Upper lobe of left lung (tissue), 4 donors: Measurements from ENCODE around the gene SPX.

ENCODE experiments used
- EP300 ChIP-seq, 4 donors: sonication (generic); formaldehyde crosslinking; IDR thresholded peaks; one replicate each; pipeline ENCODE4 v1.5.1; 2017; ENCODE audit warnings: antibody characterized with exemption in 4 of 4, control low read depth in 2 of 4
- POLR2A ChIP-seq, 4 donors: fragments of 450-650 bp; IDR thresholded peaks; one replicate each; pipeline ENCODE4 v1.5.1; 2016 to 2017; ENCODE audit warnings: antibody characterized with exemption in 4 of 4, mild to moderate bottlenecking in 2 of 4
- POLR2AphosphoS5 ChIP-seq, 2 donors: sonication (generic); formaldehyde crosslinking; IDR thresholded peaks; one replicate each; pipeline ENCODE4 v1.5.1; 2017; ENCODE audit warnings: antibody characterized with exemption in 2 of 2
- TF ChIP-seq, protein P1 (sequence below), 6 experiments: fragments of 450-650 bp in 4 of 6; fragments of 200-600 bp in 2 of 6; sonication (generic) in 2 of 6; IDR thresholded peaks; one replicate each; pipeline ENCODE4 v1.5.1; 2016 to 2019; ENCODE audit warnings: antibody characterized with exemption in 6 of 6

DNA sequence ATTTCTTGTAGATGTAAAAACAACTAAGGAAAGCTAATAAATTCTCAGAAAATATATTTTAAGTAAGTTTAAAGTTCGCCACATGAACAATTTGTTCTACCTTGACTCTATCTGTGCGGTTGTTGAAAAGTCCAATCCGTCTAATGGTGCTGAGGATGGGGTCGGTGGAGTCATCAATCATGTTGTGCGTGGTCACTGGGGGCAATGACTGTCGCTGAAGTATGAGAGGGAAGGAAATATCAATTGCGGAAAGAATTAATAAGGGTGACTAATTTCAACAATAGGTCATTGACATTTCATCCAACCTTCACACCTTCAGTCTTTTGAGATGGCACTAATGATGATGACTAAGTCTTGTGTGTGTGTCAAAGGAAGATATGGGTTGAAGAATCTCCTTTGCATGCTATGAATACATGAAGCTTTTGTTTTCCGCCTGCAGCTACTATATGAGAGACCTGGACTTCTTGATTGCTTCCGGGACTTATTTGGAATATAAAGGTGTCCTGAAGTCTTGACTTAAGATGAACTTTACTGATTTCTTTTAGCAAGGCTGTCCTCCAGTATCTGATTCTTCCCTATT is 32.1 kb downstream of the SPX start:
- TF ChIP-seq POLR2AphosphoS5 (IDR thresholded peaks at IDR 0.05): no peak
- TF ChIP-seq, protein P1, sequence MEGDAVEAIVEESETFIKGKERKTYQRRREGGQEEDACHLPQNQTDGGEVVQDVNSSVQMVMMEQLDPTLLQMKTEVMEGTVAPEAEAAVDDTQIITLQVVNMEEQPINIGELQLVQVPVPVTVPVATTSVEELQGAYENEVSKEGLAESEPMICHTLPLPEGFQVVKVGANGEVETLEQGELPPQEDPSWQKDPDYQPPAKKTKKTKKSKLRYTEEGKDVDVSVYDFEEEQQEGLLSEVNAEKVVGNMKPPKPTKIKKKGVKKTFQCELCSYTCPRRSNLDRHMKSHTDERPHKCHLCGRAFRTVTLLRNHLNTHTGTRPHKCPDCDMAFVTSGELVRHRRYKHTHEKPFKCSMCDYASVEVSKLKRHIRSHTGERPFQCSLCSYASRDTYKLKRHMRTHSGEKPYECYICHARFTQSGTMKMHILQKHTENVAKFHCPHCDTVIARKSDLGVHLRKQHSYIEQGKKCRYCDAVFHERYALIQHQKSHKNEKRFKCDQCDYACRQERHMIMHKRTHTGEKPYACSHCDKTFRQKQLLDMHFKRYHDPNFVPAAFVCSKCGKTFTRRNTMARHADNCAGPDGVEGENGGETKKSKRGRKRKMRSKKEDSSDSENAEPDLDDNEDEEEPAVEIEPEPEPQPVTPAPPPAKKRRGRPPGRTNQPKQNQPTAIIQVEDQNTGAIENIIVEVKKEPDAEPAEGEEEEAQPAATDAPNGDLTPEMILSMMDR (IDR thresholded peaks at IDR 0.05): no peak
- no peak for TF ChIP-seq POLR2A (IDR thresholded peaks at IDR 0.05)
- TF ChIP-seq EP300 (IDR thresholded peaks at IDR 0.05): no peak
